ENCODE measurements around the gene ABHD15.
"Not testable (repeated sequence)": the region's sequence is repeated elsewhere in the genome, so short reads cannot be mapped to it uniquely, and the experiment has no call there.

Gene ABHD15

GRCh38 chr17:29568331-29569244 is 1.8 kb upstream of the ABHD15 start, which contains the start of gene TP53I13:
Gene TP53I13 (plus strand): TSS chr17:29568701. CDS start chr17:29568759, 58 bp downstream.
- DNase-seq = peak; percentile 77 to 88 (median 86)

GRCh38 chr17:29567554-29568330 is 905 bp upstream of the ABHD15 start:
- DNase-seq = peak; percentile 63 to 83 (median 67)

- no peak for DNase-seq
Measured at GRCh38 chr17:29567304-29567553, 392 bp upstream of the ABHD15 start.

- DNase-seq = peak; percentile 23 to 54 (median 32)
Measured at GRCh38 chr17:29565643-29566472, 979 bp downstream of the ABHD15 start.

- DNase-seq = no peak
Measured at GRCh38 chr17:29563816-29564215, 3.0 kb downstream of the ABHD15 start.

GRCh38 chr17:29562615-29563014 is 4.2 kb downstream of the ABHD15 start:
- no peak for DNase-seq

- DNase-seq = peak; percentile 59 to 63 (median 62)
Measured at GRCh38 chr17:29561554-29562517, 5.0 kb downstream of the ABHD15 start.

GRCh38 chr17:29560316-29560715 is 6.5 kb downstream of the ABHD15 start:
- DNase-seq = peak; percentile 58 to 83 (median 74)

GRCh38 chr17:29559640-29560039 is 7.2 kb downstream of the ABHD15 start:
- no peak for DNase-seq

GRCh38 chr17:29558139-29558538 is 8.7 kb downstream of the ABHD15 start:
- not testable (repeated sequence) for DNase-seq

- DNase-seq = no peak
Measured at GRCh38 chr17:29557739-29558116, 9.1 kb downstream of the ABHD15 start.

GRCh38 chr17:29557085-29557738 is 9.6 kb downstream of the ABHD15 start:
- no peak for DNase-seq

- no peak for DNase-seq
Measured at GRCh38 chr17:29555840-29556239, 11.0 kb downstream of the ABHD15 start.

- DNase-seq = no peak
Measured at GRCh38 chr17:29549177-29549923, 17.5 kb downstream of the ABHD15 start.

- DNase-seq = no peak
Measured at GRCh38 chr17:29546830-29547229, 20.0 kb downstream of the ABHD15 start.

- DNase-seq = no peak
Measured at GRCh38 chr17:29546085-29546484, 20.8 kb downstream of the ABHD15 start.

GRCh38 chr17:29544066-29544465 is 22.8 kb downstream of the ABHD15 start:
- no peak for DNase-seq

GRCh38 chr17:29533976-29534375 is 32.9 kb downstream of the ABHD15 start:
- no peak for DNase-seq

GRCh38 chr17:29526322-29526721 is 40.5 kb downstream of the ABHD15 start:
- DNase-seq = no peak

GRCh38 chr17:29524692-29525091 is 42.1 kb downstream of the ABHD15 start:
- DNase-seq = no peak

GRCh38 chr17:29518359-29518758 is 48.5 kb downstream of the ABHD15 start:
- DNase-seq = no peak
